GM19372 (cell line): ENCODE data around the gene WFDC9.
"Not testable (repeated sequence)": the region's sequence is repeated elsewhere in the genome, so short reads cannot be mapped to it uniquely, and the experiment has no call there.

ENCODE experiments used
- ATAC-seq: cut with Tn5 transposase; IDR thresholded peaks from one replicate; pipeline ENCODE4 v1.9.1; 2021; ENCODE audit warnings: mild to moderate bottlenecking, low read depth, moderate library complexity; ENCODE audit not compliant: unreplicated experiment

The WFDC9 gene

DNA sequence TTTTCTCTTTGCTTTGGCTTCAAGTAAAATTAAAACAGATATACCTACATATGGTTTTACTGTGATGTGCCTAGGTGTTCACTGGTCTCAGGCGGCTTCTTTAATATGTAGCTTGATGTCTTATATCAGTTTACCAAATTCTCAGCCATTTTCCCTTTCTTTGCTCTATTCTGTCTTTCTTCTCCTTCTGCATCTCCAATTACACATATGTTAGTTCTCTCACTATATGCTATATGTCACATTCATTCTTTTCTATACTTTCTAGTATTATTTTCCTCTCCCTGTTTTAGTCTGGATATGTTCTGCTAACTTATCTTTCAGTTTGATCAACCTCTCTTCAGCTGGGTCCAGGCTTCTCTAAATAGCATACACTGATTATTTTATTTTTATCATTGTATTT is 37.6 kb downstream of the WFDC9 start:
- ATAC-seq: no peak

DNA sequence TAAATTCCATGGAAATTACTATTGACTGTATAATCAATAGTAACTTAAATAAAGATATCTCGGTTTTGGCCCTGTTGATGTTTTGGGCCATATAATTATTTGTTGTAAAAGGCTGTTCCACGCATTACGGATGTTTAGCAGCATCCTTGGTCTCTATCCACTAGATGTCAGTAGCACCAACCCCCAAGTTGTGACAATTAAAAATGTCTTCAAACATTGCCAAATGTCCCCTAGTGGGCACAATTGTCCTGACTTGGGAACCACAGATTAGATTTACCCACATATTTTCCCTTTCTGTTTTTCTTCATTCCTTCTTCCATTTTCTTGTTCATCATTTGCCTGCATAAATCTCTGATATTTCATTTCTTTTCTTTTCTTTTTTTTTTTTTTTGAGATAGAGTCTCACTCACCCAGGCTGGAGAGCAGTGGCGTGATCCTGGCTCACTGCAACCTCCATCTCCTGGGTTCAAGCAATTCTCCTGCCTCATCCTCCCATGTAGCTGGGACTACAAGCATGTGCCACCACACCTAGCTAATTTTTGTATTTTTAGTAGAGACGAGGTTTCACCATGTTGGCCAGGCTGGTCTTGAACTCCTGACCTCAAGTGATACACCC is 38.4 kb downstream of the WFDC9 start:
- ATAC-seq: no peak

DNA sequence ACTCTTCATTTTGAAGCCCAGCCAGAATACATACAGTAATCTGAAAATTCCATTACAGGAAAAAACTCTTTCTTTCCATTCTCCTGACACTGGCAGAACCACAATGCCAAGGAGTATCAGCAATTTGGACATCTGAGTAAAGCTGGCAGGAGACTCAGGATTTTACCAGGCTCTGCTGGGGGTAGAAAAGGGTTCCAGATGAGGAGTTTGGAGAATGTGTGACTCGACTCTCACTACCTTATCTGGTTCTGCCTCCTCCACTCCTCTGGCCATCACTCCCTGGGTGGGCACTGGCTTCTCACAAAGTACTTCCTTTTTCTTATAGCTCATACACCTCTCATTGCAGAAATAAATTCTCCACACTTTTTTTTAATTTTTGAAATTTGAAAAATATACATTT is 41.4 kb downstream of the WFDC9 start:
- ATAC-seq: no peak

DNA sequence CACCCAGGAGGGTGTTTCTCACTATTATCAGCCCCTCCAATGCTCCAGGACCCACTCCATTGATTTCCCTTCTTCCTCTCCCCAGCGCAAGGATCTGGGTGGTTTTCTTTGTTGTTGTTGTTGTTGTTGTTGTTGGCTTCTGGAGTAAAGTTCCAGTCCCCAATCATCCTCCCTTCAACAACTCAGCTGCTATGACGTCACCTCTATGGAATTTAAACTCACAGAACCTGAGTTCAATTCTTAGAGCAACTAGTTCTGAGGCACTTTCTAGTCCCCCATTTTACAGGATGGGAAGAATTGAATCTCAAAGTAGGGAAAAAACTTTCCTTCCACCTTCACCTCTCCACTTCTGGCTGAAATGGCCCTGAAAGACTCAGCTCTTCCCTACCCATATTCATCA is 42.3 kb downstream of the WFDC9 start:
- no peak for ATAC-seq

DNA sequence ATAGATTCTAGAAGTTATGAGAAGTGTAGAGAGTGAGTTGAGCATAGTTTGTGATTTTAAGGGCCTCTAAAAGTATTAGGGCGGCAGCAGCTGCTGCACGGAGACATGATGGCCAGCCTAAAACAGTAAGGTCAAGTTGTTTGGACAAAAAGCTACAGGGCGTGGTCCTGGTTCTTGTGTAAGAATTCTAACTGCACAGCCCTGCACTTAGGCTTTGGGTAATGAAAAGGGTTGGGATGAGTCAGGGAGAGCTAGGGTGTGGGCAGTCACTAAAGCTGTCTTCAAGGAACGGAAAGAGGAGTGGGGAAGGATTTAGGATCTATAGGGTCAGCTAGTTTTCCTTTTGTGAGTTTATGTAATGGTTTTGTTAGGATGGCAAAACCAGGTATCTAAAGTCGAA is 45.1 kb downstream of the WFDC9 start:
- ATAC-seq: not testable (repeated sequence)

DNA sequence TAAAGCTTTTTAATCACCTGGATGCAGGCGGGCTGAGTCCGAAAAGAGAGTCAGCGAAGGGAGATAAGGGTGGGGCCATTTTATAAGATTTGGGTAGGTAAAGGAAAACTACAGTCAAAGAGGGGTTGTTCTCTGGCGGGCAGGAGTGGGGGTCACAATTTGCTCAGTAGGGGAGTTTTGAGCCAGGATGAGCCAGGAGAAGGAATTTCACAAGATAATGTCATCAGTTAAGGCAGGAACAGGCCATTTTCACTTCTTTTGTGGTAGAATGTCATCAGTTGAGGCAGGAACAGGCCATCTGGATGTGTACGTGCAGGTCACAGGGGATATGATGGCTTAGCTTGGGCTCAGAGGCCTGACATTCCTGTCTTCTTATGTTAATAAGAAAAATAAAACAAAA is 46.8 kb downstream of the WFDC9 start:
- ATAC-seq: not testable (repeated sequence)

DNA sequence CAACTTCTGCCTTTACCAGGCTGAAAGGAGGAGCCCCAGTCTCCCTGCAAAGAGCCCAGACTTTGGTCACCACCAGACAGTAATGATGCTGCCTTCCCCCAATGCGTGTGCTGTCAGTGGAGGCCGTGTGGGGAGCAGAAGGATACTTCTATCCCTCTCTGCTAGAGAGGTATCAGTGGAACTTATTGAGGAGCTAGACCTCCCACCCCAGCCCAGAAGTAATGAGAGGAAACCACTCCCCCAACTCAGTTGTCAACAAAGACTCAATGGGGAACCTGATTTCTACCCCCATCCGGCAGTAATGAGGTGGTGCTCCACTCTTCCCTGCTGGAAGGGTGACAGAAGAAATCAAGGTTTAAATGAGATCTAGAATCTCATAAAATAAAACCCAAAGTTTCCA is 47.6 kb downstream of the WFDC9 start:
- ATAC-seq: no peak

DNA sequence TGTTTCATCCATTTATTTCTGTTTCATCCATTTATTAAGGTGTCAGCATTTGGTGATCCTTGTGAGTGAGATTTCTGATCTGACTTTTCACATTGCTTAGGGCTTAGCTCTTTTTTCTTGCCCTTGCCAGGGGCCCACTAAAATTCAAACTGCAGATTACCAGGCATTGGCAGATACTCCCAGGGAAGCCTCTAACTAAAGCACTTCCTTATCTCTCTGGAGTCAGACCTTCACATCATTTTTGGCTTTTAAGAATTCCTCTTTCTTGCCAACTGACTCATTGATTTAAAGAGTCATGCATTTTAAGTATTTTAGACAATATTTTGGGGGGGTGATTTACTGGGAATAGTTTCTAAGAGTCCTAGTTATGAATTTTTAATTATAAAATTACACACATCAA is 49.4 kb downstream of the WFDC9 start:
- ATAC-seq: no peak

DNA sequence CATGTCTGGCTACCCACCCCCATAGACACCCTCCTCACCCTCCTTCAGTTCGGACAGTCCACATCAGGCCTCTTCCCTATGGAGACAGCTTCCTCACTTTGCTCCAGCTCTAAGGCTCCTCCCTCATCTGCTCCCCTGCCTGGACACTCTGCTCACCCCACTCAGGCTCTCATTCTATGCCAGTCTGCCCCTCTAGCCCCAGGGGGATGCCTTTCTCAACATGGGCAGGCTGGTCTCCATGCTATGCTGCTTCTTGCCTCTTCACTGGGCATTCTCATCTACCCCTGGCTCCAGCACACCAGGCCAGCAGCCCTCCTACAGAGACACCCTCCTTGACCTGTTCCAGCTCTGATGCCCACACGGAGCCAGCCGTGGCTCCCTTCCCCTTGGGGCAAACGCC is 51.9 kb downstream of the WFDC9 start, which contains the start of gene WFDC8:
Gene WFDC8, minus strand, starts transcription at position 101 of the 400 bp plus-strand sequence. Its CDS starts 37 bp downstream, at position 64.
- no peak for ATAC-seq

DNA sequence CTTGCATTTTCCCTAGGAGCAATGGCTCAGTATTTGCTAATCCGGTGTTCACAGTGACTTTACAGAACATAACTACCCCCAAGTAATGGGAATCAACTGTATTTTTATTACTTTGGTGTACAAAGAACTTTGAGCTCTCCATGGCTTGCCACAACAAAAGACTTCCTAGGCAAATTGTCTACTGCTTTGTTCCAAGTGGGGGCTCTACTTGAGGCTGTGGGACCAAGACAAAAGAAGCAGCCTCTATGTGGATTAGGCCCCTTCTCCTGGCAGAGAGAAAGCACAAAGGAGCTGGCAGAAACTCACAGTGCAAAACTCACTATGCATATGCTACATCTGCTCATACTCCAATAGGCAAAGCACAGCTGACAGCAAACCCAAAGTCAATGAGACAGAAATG is 52.9 kb downstream of the WFDC9 start:
- no peak for ATAC-seq

DNA sequence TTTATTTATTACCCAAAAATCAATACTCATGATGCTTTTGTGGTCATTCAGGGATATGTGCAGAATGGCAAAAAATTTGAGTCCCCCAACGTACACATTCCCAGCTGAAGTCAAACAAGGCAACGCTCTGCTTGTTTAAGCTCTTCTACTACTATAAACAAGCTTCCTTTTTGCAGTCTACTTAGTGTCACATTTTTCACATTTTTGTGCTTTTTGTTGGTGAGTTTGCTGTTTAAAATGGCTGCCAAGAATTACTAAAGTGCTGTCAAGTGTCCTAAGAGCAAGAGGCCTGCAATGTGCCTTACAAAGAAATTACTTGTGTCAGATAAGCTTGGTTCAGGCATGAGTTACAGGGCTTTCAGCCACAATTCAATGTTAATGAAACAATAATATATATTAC is 54.1 kb downstream of the WFDC9 start:
- no peak for ATAC-seq

DNA sequence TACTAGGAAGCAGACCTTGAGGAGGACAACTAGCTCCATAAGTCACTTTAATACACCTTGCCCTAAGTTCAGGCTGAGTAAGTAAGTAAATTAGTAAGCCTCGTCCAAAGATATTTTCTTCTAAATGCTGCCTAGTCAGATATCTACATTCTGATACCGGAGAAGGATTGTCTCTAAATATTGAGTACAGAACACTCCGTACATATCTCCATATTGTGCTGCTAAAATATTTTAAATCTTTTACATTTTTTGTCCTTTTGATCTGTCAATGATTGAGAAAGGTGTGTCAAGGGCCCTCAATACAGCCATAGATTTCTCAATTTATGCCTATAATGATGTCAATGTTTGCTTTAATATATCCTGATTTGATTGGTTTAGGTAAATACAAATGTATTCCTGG is 55.2 kb downstream of the WFDC9 start:
- no peak for ATAC-seq

DNA sequence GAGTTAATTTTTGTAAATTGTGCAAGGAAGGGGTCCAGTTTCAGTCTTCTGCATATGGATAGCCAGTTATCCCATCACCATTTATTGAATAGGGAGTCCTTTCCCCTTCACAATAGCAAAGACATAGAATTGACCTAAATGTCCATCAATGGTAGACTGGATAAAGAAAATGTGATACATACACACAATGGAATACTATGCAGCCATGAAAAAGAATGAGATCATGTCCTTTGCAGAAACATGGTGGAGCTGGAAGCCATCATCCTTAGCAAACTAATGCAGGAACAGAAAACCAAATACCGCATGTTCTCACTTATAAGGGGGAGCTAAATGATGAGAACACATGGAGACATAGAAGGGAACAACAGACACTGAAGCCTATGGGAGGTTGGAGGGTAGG is 61.4 kb downstream of the WFDC9 start:
- not testable (repeated sequence) for ATAC-seq

DNA sequence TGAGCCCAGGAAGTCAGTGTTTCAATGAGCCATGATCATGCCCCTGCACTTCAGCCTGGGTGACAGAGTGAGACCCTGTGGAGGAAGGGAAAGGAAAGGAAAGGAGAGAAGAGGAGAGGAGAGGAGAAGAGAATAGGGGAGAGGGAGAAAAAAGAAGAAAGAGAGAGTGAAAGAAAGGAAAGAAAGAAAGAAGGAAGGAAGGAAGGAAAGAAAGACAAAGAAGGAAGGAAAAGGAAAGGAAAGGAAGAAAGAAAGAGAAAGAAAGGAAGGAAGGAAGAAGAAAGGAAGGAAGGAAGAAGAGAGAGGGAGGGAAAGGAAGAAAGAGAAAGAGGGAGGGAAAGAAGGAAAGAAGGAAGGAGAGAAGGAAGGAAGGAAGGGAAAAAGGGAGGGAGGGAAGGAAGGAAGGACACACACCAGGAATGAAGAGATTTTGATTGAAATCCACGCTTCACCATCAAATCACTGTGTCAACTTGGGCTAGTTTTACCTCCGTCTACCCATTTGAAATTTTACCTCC is 66.3 kb downstream of the WFDC9 start:
- no peak for ATAC-seq
